PC-3 (cell line): ENCODE data around the gene OR1K1.

Source experiments
- CTCF ChIP-seq: fragments of 300-600 bp; sonication (generic); conservative IDR thresholded peaks from 2 replicates; pipeline ENCODE4 v1.5.1; 2017; ENCODE audit warnings: antibody characterized with exemption, low read depth, mild to moderate bottlenecking, low read length
- EZH2phosphoT487 ChIP-seq: fragments of 300-600 bp; sonication (generic); IDR thresholded peaks from 2 replicates; pipeline ENCODE4 v1.6.1; 2018; ENCODE audit warnings: mild to moderate bottlenecking, antibody characterized with exemption, low read length, borderline replicate concordance

DNA sequence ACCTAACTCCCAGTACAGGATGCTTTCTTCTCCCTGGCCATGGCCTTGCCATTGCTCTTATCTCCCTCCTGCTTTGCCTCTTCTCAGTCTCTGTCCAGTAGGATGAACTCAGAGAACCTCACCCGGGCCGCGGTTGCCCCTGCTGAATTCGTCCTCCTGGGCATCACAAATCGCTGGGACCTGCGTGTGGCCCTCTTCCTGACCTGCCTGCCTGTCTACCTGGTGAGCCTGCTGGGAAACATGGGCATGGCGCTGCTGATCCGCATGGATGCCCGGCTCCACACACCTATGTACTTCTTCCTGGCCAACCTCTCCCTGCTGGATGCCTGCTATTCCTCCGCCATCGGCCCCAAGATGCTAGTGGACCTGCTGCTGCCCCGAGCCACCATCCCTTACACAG lies 11.1 kb upstream of the OR1K1 start, which contains the start of gene OR5C1:
- TF ChIP-seq CTCF = no peak
- no peak for TF ChIP-seq EZH2phosphoT487
